Measurements from ENCODE around the gene OPA1.

OPA1 gene

DNA sequence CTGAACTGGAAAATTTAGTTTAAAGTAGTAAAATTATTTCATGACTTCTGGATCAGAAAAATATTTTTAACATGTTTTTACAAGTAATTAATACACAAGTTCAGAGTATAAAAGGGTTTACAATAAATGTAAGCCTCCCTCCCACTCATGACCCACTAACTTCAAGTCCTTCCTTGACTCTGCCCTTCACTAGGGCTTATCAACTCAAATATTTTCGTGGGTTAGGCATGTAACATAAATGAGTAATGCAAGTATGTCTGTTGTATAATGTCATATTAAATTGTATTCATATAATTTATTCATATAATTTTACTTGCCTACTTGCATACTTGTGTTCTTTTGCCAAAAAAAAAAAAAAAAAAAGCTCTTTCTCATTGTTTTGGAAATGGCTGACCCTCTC lies 3.4 kb upstream of the OPA1 start:
- Histone ChIP-seq H3K27me3 (ENCODE audit: insufficient read depth, low read depth) (no peaks in the 10 kb centered on the region), H3K4me3 (IDR thresholded peaks at IDR 0.05; ENCODE audit: insufficient read depth, low read depth, low read length) (no peak overlapping the region), H3K36me3 (ENCODE audit: insufficient read depth) (no peaks in the 10 kb centered on the region), H3K4me2 (no peak overlapping the region), H3K9ac (no peak overlapping the region), H3K79me2 (ENCODE audit: insufficient read depth, low read depth) (peaks cover 20% of the 10 kb centered on the region), H4K20me1 (ENCODE audit: insufficient read depth) (0 out of 2 replicates have a peak, but pooled peaks cover 2% of the 10 kb centered on the region), H3K27ac (no peak overlapping the region), H2AFZ (ENCODE audit: low read depth) (no peak overlapping the region), H3K4me1 (ENCODE audit: low read depth, poor library complexity, severe bottlenecking) (peaks cover 15% of the 10 kb centered on the region)
- TF ChIP-seq, protein P1, sequence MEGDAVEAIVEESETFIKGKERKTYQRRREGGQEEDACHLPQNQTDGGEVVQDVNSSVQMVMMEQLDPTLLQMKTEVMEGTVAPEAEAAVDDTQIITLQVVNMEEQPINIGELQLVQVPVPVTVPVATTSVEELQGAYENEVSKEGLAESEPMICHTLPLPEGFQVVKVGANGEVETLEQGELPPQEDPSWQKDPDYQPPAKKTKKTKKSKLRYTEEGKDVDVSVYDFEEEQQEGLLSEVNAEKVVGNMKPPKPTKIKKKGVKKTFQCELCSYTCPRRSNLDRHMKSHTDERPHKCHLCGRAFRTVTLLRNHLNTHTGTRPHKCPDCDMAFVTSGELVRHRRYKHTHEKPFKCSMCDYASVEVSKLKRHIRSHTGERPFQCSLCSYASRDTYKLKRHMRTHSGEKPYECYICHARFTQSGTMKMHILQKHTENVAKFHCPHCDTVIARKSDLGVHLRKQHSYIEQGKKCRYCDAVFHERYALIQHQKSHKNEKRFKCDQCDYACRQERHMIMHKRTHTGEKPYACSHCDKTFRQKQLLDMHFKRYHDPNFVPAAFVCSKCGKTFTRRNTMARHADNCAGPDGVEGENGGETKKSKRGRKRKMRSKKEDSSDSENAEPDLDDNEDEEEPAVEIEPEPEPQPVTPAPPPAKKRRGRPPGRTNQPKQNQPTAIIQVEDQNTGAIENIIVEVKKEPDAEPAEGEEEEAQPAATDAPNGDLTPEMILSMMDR (conservative IDR thresholded peaks at IDR 0.05; ENCODE audit: low read depth, low read length), result no peak

DNA sequence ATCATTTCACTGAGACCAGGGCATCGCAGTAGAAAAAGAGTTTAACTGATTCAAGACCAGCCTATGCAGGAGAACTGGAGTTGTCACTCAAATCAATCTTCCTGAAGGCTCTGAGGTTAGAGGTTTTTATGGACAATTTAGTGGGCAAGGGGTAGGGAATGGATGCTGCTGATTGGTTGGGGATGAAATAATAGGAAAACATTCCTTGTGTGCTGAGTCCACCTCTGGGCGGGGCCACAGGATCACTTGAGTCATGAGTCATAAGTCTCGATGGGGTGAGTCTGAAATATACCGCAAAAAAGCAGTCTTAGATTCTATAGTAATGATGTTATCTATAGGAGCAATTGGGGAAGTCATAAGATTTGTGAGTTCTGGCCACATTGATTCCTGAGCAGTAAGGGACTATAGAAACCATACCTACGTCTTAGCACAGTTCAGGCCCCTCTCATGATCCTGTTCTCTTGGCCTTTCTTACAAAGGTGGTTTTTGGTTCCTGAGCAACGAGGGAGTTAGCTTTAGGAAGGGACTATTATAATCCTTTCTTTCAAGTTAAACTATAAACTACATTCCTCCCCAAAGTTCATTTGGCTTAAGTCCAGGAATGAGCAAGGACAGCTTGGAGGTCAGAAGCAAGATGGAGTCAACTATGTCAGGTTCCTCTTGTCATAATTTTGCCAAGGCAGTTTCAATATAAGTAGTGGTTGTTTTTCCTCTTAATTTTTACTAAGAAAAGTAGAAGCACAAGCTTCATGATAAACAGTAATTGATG lies 2.7 kb upstream of the OPA1 start:
- no peak overlapping the region for H3K4me2 ChIP-seq
- no peak overlapping the region for H3K27ac ChIP-seq

DNA sequence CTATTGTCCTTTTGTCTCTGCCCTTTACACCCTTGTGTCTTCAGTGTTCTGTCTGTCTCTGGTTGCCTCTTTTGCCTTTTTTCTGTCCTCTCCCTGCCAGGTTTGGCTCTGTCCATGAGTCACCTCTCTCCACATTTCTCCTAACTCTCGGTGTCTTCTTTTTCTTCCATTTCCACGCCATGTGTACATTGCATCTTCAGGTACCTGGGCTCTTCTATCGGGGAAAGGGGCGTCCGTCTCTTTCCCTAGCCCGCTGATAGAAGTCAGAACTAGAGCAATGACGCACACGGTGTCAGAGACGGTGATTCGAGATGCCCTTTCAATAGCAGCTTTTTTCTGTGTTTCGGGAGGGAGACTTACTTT lies 641 bp downstream of the OPA1 start:
- TF ChIP-seq, protein P1 (conservative IDR thresholded peaks at IDR 0.05; ENCODE audit: low read depth, low read length), result no peak
- Histone ChIP-seq H3K79me2 (ENCODE audit: insufficient read depth, low read depth) (peaks cover 57% of the 10 kb centered on the region), H3K4me3 (IDR thresholded peaks at IDR 0.05; ENCODE audit: insufficient read depth, low read depth, low read length) (peak overlapping the region; percentile 77), H3K9ac (peak overlapping the region; percentile 94), H4K20me1 (ENCODE audit: insufficient read depth) (0 out of 2 replicates have a peak, but pooled peaks cover 7% of the 10 kb centered on the region), H3K27ac (peak overlapping the region; percentile 82), H3K4me2 (peak overlapping the region; percentile 89), H3K4me1 (ENCODE audit: low read depth, poor library complexity, severe bottlenecking) (peaks cover 27% of the 10 kb centered on the region), H3K36me3 (ENCODE audit: insufficient read depth) (no peaks in the 10 kb centered on the region; the same call in 1 of the 2 replicates), H3K27me3 (ENCODE audit: insufficient read depth, low read depth) (no peaks in the 10 kb centered on the region), H2AFZ (ENCODE audit: low read depth) (peak overlapping the region; percentile 94)

More for the DNA sequence above, 2.7 kb upstream of the OPA1 start:
- Histone ChIP-seq H3K4me3 (IDR thresholded peaks at IDR 0.05; ENCODE audit: insufficient read depth, low read depth, low read length) (no peak overlapping the region), H3K4me1 (ENCODE audit: low read depth, poor library complexity, severe bottlenecking) (peaks cover 22% of the 10 kb centered on the region), H3K79me2 (ENCODE audit: insufficient read depth, low read depth) (peaks cover 26% of the 10 kb centered on the region), H4K20me1 (ENCODE audit: insufficient read depth) (0 out of 2 replicates have a peak, but pooled peaks cover 7% of the 10 kb centered on the region), H2AFZ (ENCODE audit: low read depth) (no peak overlapping the region), H3K27me3 (ENCODE audit: insufficient read depth, low read depth) (no peaks in the 10 kb centered on the region), H3K9ac (no peak overlapping the region), H3K36me3 (ENCODE audit: insufficient read depth) (no peaks in the 10 kb centered on the region)
- TF ChIP-seq, protein P1 (conservative IDR thresholded peaks at IDR 0.05; ENCODE audit: low read depth, low read length), result no peak

DNA sequence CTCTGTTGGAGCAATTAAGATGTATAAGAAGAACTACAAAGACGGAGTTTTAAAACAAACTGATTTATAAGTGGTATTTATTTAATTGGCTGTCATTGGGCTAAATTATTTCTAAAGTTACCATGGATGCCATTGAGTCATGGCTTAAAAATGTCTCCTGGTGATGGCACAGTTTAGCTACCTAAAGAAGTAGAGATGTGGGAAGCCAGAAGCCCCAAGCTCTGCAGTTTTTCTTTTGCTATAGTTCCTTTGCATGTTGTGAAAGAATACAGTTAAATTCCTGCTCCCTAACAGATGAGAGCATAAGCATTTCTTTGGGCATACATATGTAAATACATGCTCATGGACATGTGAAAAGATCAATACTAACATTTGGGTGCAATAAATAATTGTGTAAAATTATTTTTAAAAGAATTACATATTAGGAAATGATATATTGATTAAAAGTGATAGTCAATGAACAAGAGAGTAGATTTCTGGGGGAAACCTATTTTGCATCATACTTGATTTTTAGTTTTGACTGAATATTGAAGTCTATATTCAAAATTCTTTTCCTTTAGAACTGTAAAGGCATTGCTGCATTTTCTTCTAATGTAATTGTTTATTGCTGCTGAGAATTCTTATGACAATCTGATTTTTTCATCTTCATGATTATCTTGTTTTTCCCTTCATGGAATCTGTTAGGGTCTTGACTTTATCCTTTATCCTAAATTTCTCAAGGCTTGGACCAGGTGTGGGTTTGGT lies 2.1 kb downstream of the OPA1 start:
- TF ChIP-seq, protein P1 (conservative IDR thresholded peaks at IDR 0.05; ENCODE audit: low read depth, low read length), result no peak
- Histone ChIP-seq H3K9ac (no peak overlapping the region), H3K79me2 (ENCODE audit: insufficient read depth, low read depth) (peaks cover 72% of the 10 kb centered on the region), H4K20me1 (ENCODE audit: insufficient read depth) (peaks cover 13% of the 10 kb centered on the region; the same call in 1 of the 2 replicates), H3K4me2 (peak overlapping the region; percentile 89), H2AFZ (ENCODE audit: low read depth) (no peak overlapping the region), H3K27ac (no peak overlapping the region), H3K27me3 (ENCODE audit: insufficient read depth, low read depth) (no peaks in the 10 kb centered on the region), H3K36me3 (ENCODE audit: insufficient read depth) (no peaks in the 10 kb centered on the region; the same call in 1 of the 2 replicates), H3K4me3 (IDR thresholded peaks at IDR 0.05; ENCODE audit: insufficient read depth, low read depth, low read length) (no peak overlapping the region), H3K4me1 (ENCODE audit: low read depth, poor library complexity, severe bottlenecking) (peaks cover 27% of the 10 kb centered on the region)

Data from KMS-11 (cell line).